ENCODE data around the gene FMR1. TPM values are rescaled to one million over a fixed set of nuclear protein-coding genes. Genes with fewer than 3 reads are reported as not detected.

The FMR1 gene
- total RNA-seq, 1 donor from 2014 or later: 29.7 TPM

GRCh38 chrX:147884958-147885357 lies 26.8 kb upstream of the FMR1 start:
- Histone ChIP-seq H3K4me1 (no peaks in the 10 kb centered on the region), H3K27ac (no peak overlapping the region), H3K36me3 (no peaks in the 10 kb centered on the region), H3K27me3 (no peaks in the 10 kb centered on the region), H3K9me3 (no peaks in the 10 kb centered on the region), H3K4me3 (no peak overlapping the region)
- TF ChIP-seq POLR2A (IDR thresholded peaks at IDR 0.05) (no peak), CTCF (IDR thresholded peaks at IDR 0.05) (no peak), POLR2AphosphoS5 (IDR thresholded peaks at IDR 0.05; ENCODE audit: insufficient read depth in 1 of 2, low read depth in 1 of 2) (no peak)
- no peak for DNase-seq (ENCODE audit: extremely low spot score in 2 of 2)
- intact Hi-C loops (cut with DNase I): no loop called here

- no peaks in the 10 kb centered on the region for H3K4me1 ChIP-seq
- intact Hi-C loops (cut with DNase I): no loop called here
- H3K36me3 ChIP-seq: no peaks in the 10 kb centered on the region
- H3K4me3 ChIP-seq: no peak overlapping the region
- no peaks in the 10 kb centered on the region for H3K27me3 ChIP-seq
- TF ChIP-seq POLR2AphosphoS5 (IDR thresholded peaks at IDR 0.05; ENCODE audit: insufficient read depth in 1 of 2, low read depth in 1 of 2) (no peak), POLR2A (IDR thresholded peaks at IDR 0.05) (no peak), CTCF (IDR thresholded peaks at IDR 0.05) (no peak)
- DNase-seq (ENCODE audit: extremely low spot score in 2 of 2): no peak
- H3K9me3 ChIP-seq: no peaks in the 10 kb centered on the region
- no peak overlapping the region for H3K27ac ChIP-seq
These were observed 21.0 kb upstream of the FMR1 start for GRCh38 chrX:147890756-147891155.

GRCh38 chrX:147891896-147892295 lies 19.8 kb upstream of the FMR1 start:
- no peak overlapping the region for H3K4me3 ChIP-seq

GRCh38 chrX:147893741-147894140 lies 18.0 kb upstream of the FMR1 start:
- no peak for TF ChIP-seq CTCF (IDR thresholded peaks at IDR 0.05)
- TF ChIP-seq POLR2A (IDR thresholded peaks at IDR 0.05): no peak
- TF ChIP-seq POLR2AphosphoS5 (IDR thresholded peaks at IDR 0.05; ENCODE audit: insufficient read depth in 1 of 2, low read depth in 1 of 2): no peak
- Histone ChIP-seq H3K4me3 (no peak overlapping the region), H3K27me3 (no peaks in the 10 kb centered on the region), H3K36me3 (no peaks in the 10 kb centered on the region), H3K4me1 (no peaks in the 10 kb centered on the region), H3K27ac (no peak overlapping the region), H3K9me3 (no peaks in the 10 kb centered on the region)
- intact Hi-C loops (cut with DNase I): no loop called here
- DNase-seq (ENCODE audit: extremely low spot score in 2 of 2): no peak

More at GRCh38 chrX:147891896-147892295, 19.8 kb upstream of the FMR1 start:
- H3K9me3 ChIP-seq: no peaks in the 10 kb centered on the region
- TF ChIP-seq POLR2A (IDR thresholded peaks at IDR 0.05) (no peak), POLR2AphosphoS5 (IDR thresholded peaks at IDR 0.05; ENCODE audit: insufficient read depth in 1 of 2, low read depth in 1 of 2) (no peak), CTCF (IDR thresholded peaks at IDR 0.05) (no peak)
- H3K4me1 ChIP-seq: no peaks in the 10 kb centered on the region
- H3K36me3 ChIP-seq: no peaks in the 10 kb centered on the region
- no peak overlapping the region for H3K27ac ChIP-seq
- DNase-seq (ENCODE audit: extremely low spot score in 2 of 2): no peak
- intact Hi-C loops (cut with DNase I): no loop called here
- no peaks in the 10 kb centered on the region for H3K27me3 ChIP-seq

GRCh38 chrX:147894366-147894963 lies 17.3 kb upstream of the FMR1 start:
- no peaks in the 10 kb centered on the region for H3K4me1 ChIP-seq
- H3K4me3 ChIP-seq: no peak overlapping the region
- no peaks in the 10 kb centered on the region for H3K27me3 ChIP-seq
- no peaks in the 10 kb centered on the region for H3K36me3 ChIP-seq
- no peak for DNase-seq (ENCODE audit: extremely low spot score in 2 of 2)
- H3K9me3 ChIP-seq: no peaks in the 10 kb centered on the region
- intact Hi-C loops (cut with DNase I): no loop called here
- TF ChIP-seq POLR2A (IDR thresholded peaks at IDR 0.05) (no peak), CTCF (IDR thresholded peaks at IDR 0.05) (no peak), POLR2AphosphoS5 (IDR thresholded peaks at IDR 0.05; ENCODE audit: insufficient read depth in 1 of 2, low read depth in 1 of 2) (no peak)
- H3K27ac ChIP-seq: no peak overlapping the region

Measured in vagina (tissue), 2 donors.